Measurements from ENCODE around the gene DEPDC1. TPM values are rescaled to one million over a fixed set of nuclear protein-coding genes. Genes with fewer than 3 reads are reported as not detected.
"Not testable (repeated sequence)": the region's sequence is repeated elsewhere in the genome, so short reads cannot be mapped to it uniquely, and the experiment has no call there.

The DEPDC1 gene
- total RNA-seq, 1 donor = 0.54 TPM

- no peak for DNase-seq (ENCODE audit: low read depth in 2 of 3, low spot score in 2 of 3)
These were observed 17.4 kb downstream of the DEPDC1 start for GRCh38 chr1:68479501-68479900.

- DNase-seq (ENCODE audit: low read depth in 2 of 3, low spot score in 2 of 3) = no peak
These were observed 18.2 kb downstream of the DEPDC1 start for GRCh38 chr1:68478662-68479061.

GRCh38 chr1:68476626-68477025 lies 20.3 kb downstream of the DEPDC1 start:
- DNase-seq (ENCODE audit: low read depth in 2 of 3, low spot score in 2 of 3) = not testable (repeated sequence)

DNA sequence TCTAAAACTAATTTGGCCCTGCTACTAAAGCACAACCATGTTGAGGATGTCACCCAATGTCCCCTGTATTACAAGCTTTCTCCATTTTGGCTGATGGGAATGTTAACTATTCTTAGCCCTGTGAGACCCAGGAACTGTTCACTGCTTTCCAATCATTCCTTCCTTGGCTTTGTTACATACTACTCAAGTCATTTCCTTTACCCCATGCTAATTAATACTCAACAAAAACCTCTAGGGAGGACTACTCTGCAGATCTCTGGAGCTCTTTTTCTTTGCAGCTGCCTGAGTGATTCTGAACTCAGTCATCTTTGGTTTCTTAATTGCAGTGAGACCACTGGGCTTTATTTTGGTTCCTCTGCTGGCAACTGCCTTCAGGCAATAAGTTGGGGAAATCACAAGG lies 23.8 kb downstream of the DEPDC1 start:
- no peak for DNase-seq (ENCODE audit: low read depth in 2 of 3, low spot score in 2 of 3)

GRCh38 chr1:68470388-68470970 lies 26.4 kb downstream of the DEPDC1 start:
- peak in 2 of 3 donors; percentile 7 to 45 for DNase-seq (ENCODE audit: low read depth in 2 of 3, low spot score in 2 of 3)

- no peak for DNase-seq (ENCODE audit: low read depth in 2 of 3, low spot score in 2 of 3)
These were observed 32.0 kb downstream of the DEPDC1 start for GRCh38 chr1:68464891-68465290.

DNA sequence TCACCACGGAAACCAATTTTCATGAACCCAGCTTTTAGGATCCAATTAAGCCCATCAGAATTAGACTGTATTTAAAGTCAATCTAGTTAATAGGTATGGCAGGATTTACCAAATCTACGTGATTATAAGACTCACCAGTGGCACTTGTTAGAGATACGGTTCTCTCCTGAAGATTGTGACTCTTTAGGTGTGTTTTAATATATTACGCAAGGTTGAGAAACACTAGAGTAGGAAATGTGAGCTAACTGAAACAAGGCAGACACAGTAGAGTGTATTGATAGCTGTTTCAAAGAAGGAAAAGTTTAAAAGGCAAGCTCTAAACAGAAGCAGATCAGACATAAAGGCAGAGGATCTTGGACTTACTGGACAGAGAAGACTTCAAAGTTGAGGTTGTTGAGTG lies 35.9 kb downstream of the DEPDC1 start:
- DNase-seq (ENCODE audit: low read depth in 2 of 3, low spot score in 2 of 3) = no peak

DNA sequence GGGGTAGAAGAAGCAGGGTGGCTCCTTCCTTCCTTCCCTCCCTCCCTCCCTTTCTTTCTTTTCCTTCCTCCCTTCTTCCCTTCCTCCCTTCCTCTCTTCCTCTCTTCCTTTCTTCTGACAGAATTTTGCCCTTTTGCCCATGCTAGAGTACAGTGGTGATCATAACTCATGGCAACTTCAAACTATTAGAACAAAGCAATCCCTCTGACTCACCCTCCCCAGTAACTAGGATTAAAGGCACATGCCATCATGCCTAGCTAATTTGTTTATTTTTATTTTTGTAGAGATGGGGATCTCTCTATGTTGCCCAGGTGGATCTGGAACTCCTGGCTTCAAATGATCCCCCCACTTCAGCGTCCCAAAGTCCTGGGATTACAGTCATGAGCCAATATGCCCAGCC lies 37.1 kb downstream of the DEPDC1 start:
- no peak for DNase-seq (ENCODE audit: low read depth in 2 of 3, low spot score in 2 of 3)

DNA sequence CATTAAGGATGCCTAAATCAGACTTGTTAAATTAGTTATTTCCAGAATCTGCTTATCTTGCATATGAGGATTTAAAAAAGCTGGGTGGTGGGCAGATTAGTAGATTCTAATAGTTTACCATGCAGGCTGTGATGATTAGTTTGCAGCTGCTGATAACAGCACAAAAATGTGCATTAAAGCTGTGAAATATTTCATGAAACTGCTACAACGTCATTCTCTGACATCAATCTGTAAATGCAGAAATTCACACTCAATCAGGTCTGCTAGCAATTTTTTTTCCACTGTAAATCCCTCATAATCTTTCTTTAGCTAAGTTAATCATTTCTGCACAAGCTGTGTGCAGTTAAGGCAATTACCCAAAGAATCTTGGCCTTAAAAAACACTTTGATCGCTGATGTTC lies 37.8 kb downstream of the DEPDC1 start:
- DNase-seq (ENCODE audit: low read depth in 2 of 3, low spot score in 2 of 3) = no peak

- DNase-seq (ENCODE audit: low read depth in 2 of 3, low spot score in 2 of 3) = no peak
These were observed 40.7 kb downstream of the DEPDC1 start for GRCh38 chr1:68456202-68456601.

DNA sequence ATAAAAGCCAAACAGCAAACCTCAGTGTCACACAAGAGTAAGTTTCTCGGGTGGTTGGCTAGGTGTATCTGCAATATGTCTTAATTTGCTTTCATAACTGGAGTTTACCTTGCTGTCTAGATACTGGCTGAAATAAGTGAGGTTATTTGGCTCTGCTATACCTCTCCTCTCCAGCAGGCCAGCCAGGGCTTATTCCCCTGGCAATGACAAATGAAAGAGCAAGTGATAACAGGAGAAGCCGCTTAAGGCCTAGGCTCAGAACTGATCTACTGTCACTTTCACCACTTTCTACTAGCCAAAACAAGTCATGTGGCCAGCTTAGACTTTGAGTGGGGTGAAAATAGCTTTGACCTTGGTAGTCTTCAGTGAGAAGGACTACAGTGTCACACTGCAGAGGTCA lies 42.3 kb downstream of the DEPDC1 start:
- DNase-seq (ENCODE audit: low read depth in 2 of 3, low spot score in 2 of 3) = no peak

DNA sequence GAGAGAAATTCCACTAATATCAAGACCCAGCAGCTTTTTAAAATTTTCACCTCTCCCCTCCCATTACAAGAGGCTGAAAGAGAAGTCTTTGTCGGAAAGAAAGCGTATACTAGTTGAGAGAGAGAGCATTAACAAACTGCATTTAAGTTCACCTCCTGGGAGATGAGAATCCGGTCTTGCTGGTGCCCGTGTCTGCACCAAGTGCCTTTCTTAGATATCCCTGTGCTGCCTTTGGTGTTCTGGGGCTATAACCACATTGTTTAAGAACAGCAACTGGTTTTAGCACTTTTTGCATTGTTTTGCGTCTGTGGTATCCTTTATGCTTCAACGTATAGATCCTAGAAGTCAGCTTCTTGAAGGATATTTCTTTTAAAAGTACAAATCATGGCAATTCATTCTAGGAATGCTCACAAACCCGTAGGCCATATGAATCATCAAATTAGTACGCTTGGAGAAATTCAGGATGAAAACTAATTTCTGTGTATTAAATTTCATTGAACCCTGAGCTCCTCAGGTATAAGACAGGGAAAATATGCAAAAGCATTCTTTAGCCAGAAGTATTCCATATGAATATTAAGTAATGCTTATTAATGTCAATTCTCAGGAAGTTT lies 43.7 kb downstream of the DEPDC1 start:
- no peak for DNase-seq (ENCODE audit: low read depth in 2 of 3, low spot score in 2 of 3)

GRCh38 chr1:68449901-68450300 lies 47.0 kb downstream of the DEPDC1 start, which contains the start of gene RPE65:
TSS of gene RPE65 (minus strand) at chr1:68449954. CDS start at chr1:68449905, 49 bp downstream.
- DNase-seq (ENCODE audit: low read depth in 2 of 3, low spot score in 2 of 3) = no peak

DNA sequence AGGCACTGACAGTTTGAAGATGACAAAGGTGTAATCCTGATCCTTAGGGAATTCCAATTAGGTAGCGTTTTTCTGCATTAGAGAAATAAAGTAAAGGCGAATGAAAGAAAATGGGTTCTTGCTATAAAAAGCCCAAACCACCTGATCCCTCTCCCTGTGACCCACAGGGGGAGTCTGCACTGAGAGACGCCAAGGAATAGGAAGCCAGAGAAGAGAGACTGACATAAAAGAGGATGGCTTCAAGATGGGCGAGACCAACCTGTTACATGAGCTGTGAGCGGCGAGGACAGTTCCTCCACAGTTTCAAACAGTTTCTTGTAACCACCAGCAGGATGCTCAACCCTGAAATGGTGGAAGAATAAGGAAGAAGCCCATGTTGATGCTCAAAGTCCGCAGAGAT lies 48.5 kb downstream of the DEPDC1 start:
- DNase-seq (ENCODE audit: low read depth in 2 of 3, low spot score in 2 of 3) = no peak

- no peak for DNase-seq (ENCODE audit: low read depth in 2 of 3, low spot score in 2 of 3)
These were observed 51.2 kb downstream of the DEPDC1 start for GRCh38 chr1:68445709-68446108.

GRCh38 chr1:68442822-68443556 lies 53.9 kb downstream of the DEPDC1 start:
- DNase-seq (ENCODE audit: low read depth in 2 of 3, low spot score in 2 of 3) = peak in 2 of 3 donors; percentile 19 to 62

- no peak for DNase-seq (ENCODE audit: low read depth in 2 of 3, low spot score in 2 of 3)
These were observed 54.9 kb downstream of the DEPDC1 start for GRCh38 chr1:68442006-68442405.

GRCh38 chr1:68438310-68438709 lies 58.6 kb downstream of the DEPDC1 start:
- DNase-seq (ENCODE audit: low read depth in 2 of 3, low spot score in 2 of 3) = no peak

- DNase-seq (ENCODE audit: low read depth in 2 of 3, low spot score in 2 of 3) = no peak
These were observed 63.5 kb downstream of the DEPDC1 start for GRCh38 chr1:68433395-68433794.

DNA sequence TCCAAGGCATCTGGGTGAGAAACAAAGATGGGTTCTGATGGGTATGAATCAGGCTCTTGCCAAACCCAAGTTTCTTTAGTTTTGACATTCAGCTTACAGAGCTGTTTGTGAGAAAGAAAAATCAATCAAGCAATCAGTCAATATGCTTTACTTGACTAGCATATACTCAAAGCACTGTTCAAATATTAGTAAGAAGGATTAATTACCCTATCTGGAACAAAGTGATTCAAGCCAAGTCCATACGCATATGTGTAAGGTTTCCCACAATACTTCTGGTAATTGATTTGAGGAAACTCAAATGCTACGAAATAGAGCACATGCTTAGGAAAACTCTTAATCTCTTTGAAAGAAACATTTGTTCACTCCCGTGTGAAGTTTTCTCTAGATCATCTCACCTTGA lies 65.8 kb downstream of the DEPDC1 start:
- no peak for DNase-seq (ENCODE audit: low read depth in 2 of 3, low spot score in 2 of 3)

- no peak for DNase-seq (ENCODE audit: low read depth in 2 of 3, low spot score in 2 of 3)
These were observed 67.6 kb downstream of the DEPDC1 start for GRCh38 chr1:68429233-68429808.

DNA sequence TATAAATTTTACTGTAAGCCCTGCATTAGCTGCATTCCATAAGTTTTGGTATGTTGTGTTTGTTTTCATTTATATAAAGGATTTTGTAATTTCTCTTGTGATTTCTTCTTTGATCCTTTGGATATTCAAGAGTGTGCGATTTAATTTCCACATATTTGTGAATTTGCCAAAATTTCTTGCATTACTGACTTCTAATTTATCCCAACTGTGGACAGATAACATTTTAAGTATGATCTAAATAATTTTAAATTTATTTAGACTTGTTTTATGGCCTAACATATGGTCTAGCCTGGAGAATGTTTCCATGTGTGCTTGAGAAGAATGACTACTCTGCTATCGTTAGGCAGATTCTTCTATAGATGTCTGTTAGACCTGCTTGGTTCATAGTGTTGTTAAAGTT lies 70.3 kb downstream of the DEPDC1 start:
- no peak for DNase-seq (ENCODE audit: low read depth in 2 of 3, low spot score in 2 of 3)
